PC-9 (cell line): ENCODE measurements around the gene MRPS25. TPM values are rescaled to one million over a fixed set of nuclear protein-coding genes. Genes with fewer than 3 reads are reported as not detected.
"Not testable (repeated sequence)": the region's sequence is repeated elsewhere in the genome, so short reads cannot be mapped to it uniquely, and the experiment has no call there.

Experiments used
- BruUV-seq: library from RNA; stranded (reverse); fragments of 400-500 nt; replicated peaks from 2 replicates; lab custom pipeline; 2021; lab: Mats Ljungman, UMichigan
- CTCF ChIA-PET: fragments of 300-600 bp; sonication (Branson Sonifier 250); formaldehyde crosslinking; loops from one replicate; lab custom pipeline; 2022; ENCODE audit warnings: antibody characterized with exemption; lab: Charles Lee
- POLR2A ChIA-PET: fragments of 300-600 bp; sonication (Branson Sonifier 250); formaldehyde crosslinking; loops from one replicate; lab custom pipeline; 2022; ENCODE audit warnings: antibody characterized with exemption; ENCODE audit not compliant: unreplicated experiment; lab: Charles Lee
- DNase-seq, 2 experiments: peaks; one replicate each; pipeline versions ENCODE4 v3.0.0 to v3.0.0-alpha.2; 2015 to 2022; ENCODE audit warnings: mixed read lengths in 1 of 2
- H2AFZ ChIP-seq: fragments of 200-600 bp; sonication (generic); 2 replicates; pipeline ENCODE4 v1.8.1; 2017; ENCODE audit warnings: antibody characterized with exemption
- H3F3A ChIP-seq: fragments of 200-600 bp; sonication (generic); 2 replicates; pipeline ENCODE4 v1.8.1; 2017; ENCODE audit warnings: antibody characterized with exemption, mild to moderate bottlenecking, low read depth; ENCODE audit not compliant: insufficient read depth
- H3K27ac ChIP-seq: fragments of 200-600 bp; sonication (generic); 2 replicates; pipeline ENCODE4 v1.6.1; 2016; ENCODE audit warnings: mixed run types
- H3K27me3 ChIP-seq: fragments of 200-600 bp; sonication (generic); 2 replicates; pipeline ENCODE4 v1.6.1; 2016; ENCODE audit warnings: low read depth, mixed run types; ENCODE audit not compliant: insufficient read depth
- H3K36me3 ChIP-seq: fragments of 200-600 bp; sonication (generic); 2 replicates; pipeline ENCODE4 v1.6.1; 2016; ENCODE audit warnings: low read depth, mixed run types
- H3K4me1 ChIP-seq: fragments of 200-600 bp; sonication (generic); replicated peaks from 2 replicates; pipeline ENCODE4 v1.6.1; 2016; ENCODE audit warnings: mixed run types; ENCODE audit not compliant: insufficient read depth
- H3K4me2 ChIP-seq: fragments of 200-600 bp; sonication (generic); 2 replicates; pipeline ENCODE4 v1.6.1; 2017; ENCODE audit warnings: mixed run types
- H3K4me3 ChIP-seq: fragments of 200-600 bp; sonication (generic); 2 replicates; pipeline ENCODE4 v1.6.1; 2016; ENCODE audit warnings: mixed run types
- H3K79me2 ChIP-seq: fragments of 200-600 bp; sonication (generic); 2 replicates; pipeline ENCODE4 v1.6.1; 2017; ENCODE audit warnings: low read depth, mixed run types
- H3K9me2 ChIP-seq: fragments of 200-600 bp; sonication (generic); 2 replicates; pipeline ENCODE4 v1.8.1; 2017; ENCODE audit warnings: mild to moderate bottlenecking; ENCODE audit not compliant: insufficient read depth
- H3K9me3 ChIP-seq: fragments of 200-600 bp; sonication (generic); 2 replicates; pipeline ENCODE4 v1.8.1; 2016; ENCODE audit warnings: low read depth; ENCODE audit not compliant: insufficient read depth
- H4K20me1 ChIP-seq: fragments of 200-600 bp; sonication (generic); 2 replicates; pipeline ENCODE4 v1.8.1; 2017; ENCODE audit not compliant: insufficient read depth
- EZH2 ChIP-seq: fragments of 200-600 bp; sonication (generic); IDR thresholded peaks from 2 replicates; pipeline ENCODE4 v1.8.0; 2017; ENCODE audit warnings: antibody characterized with exemption, low read depth
- intact Hi-C: fragments of 100-400 bp; cut with micrococcal nuclease; formaldehyde crosslinking; loops from one replicate; pipeline ENCODE4 v1.10.0; 2022; ENCODE audit not compliant: unreplicated experiment
- total RNA-seq: library from RNA; stranded (reverse); gene quantifications from 2 replicates; pipeline ENCODE4 v1.2.3, GENCODE V29; 2021
- TF ChIP-seq, protein P1 (sequence below): fragments of 200-600 bp; sonication (generic); conservative IDR thresholded peaks from 2 replicates; pipeline ENCODE4 v1.6.1; 2017; ENCODE audit warnings: mixed run types, antibody characterized with exemption, mild to moderate bottlenecking, moderate library complexity

The MRPS25 gene
- total RNA-seq, 1 experiment from 2014 or later, result 47.8 TPM

DNA sequence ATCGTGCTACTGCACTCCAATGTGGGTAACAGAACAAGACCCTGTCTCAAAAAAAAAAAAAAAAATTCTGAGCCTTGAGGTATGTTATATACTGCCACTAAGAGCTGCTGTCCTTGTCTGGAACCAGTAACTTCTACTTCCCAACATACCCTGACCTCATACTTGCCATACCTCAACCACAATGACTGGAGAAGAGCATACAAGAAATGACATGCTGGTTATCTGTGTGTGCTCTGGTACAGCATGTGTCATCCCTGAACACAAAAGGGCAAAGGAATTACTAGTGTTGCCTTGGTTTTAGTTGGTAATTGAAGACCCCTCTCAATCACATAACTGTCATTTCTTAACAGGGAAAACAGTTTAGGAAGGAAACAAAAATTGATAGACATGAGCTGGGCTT, 54.5 kb downstream of the MRPS25 start:
- no peaks in the 10 kb centered on the region for H3K79me2 ChIP-seq
- no peak for TF ChIP-seq EZH2
- TF ChIP-seq, protein P1, sequence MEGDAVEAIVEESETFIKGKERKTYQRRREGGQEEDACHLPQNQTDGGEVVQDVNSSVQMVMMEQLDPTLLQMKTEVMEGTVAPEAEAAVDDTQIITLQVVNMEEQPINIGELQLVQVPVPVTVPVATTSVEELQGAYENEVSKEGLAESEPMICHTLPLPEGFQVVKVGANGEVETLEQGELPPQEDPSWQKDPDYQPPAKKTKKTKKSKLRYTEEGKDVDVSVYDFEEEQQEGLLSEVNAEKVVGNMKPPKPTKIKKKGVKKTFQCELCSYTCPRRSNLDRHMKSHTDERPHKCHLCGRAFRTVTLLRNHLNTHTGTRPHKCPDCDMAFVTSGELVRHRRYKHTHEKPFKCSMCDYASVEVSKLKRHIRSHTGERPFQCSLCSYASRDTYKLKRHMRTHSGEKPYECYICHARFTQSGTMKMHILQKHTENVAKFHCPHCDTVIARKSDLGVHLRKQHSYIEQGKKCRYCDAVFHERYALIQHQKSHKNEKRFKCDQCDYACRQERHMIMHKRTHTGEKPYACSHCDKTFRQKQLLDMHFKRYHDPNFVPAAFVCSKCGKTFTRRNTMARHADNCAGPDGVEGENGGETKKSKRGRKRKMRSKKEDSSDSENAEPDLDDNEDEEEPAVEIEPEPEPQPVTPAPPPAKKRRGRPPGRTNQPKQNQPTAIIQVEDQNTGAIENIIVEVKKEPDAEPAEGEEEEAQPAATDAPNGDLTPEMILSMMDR, result no peak
- no peaks in the 10 kb centered on the region for H3K27me3 ChIP-seq
- DNase-seq, result no peak
- intact Hi-C loops, result no loop called here
- no peaks in the 10 kb centered on the region; the same call in 1 of the 2 replicates for H3K9me3 ChIP-seq
- peaks cover 10% of the 10 kb centered on the region; the same call in 1 of the 2 replicates for H3K36me3 ChIP-seq
- H3K4me1 ChIP-seq, result no peaks in the 10 kb centered on the region
- ChIA-PET POLR2A (interaction anchor here (0.6 kb wide), 1 partner anchor 62 kb away, joined by 4 read pairs; no protein-coding TSS in a partner anchor), CTCF (no interaction called here)
- no peak overlapping the region for H3K4me3 ChIP-seq
- H4K20me1 ChIP-seq, result no peaks in the 10 kb centered on the region
- no peaks in the 10 kb centered on the region for H3K9me2 ChIP-seq
- BruUV-seq, result no TSS peak
- H3F3A ChIP-seq, result no peaks in the 10 kb centered on the region; the same call in 1 of the 2 replicates
- H2AFZ ChIP-seq, result no peak overlapping the region
- no peak overlapping the region for H3K27ac ChIP-seq
- H3K4me2 ChIP-seq, result no peak overlapping the region

DNA sequence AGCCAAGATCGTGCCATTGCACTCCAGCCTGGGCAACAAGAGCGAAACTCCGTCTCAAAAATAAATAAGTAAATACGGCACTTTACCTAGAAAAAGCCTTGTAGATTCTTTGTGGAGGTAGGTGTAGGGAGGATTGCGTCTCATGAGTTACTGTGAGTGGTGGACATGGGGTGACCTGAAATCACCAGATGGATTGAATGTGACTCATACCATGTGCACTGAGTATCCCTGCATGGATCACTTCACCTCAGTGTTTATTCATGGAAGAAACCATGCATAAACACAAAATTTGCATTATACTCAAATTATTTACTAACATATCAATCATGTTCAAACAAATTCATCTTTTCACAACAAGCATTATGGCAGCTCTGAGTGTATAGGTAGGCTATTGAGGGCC, 55.9 kb downstream of the MRPS25 start:
- TF ChIP-seq, protein P1, result no peak
- no peak for TF ChIP-seq EZH2
- no peak overlapping the region for H2AFZ ChIP-seq
- H3K9me2 ChIP-seq, result no peaks in the 10 kb centered on the region
- ChIA-PET CTCF (interaction anchor here (0.5 kb wide), 1 partner anchor 100 kb away, joined by 4 read pairs; no protein-coding TSS in a partner anchor), POLR2A (interaction anchor here (0.6 kb wide), 1 partner anchor 648 kb away, joined by 3 read pairs; no protein-coding TSS in a partner anchor)
- intact Hi-C loops, result no loop called here
- BruUV-seq, result no TSS peak
- no peaks in the 10 kb centered on the region for H3K9me3 ChIP-seq
- H4K20me1 ChIP-seq, result no peaks in the 10 kb centered on the region
- H3K4me2 ChIP-seq, result no peak overlapping the region
- no peaks in the 10 kb centered on the region for H3K79me2 ChIP-seq
- H3K4me3 ChIP-seq, result no peak overlapping the region
- H3K27ac ChIP-seq, result no peak overlapping the region
- no peaks in the 10 kb centered on the region; the same call in 1 of the 2 replicates for H3F3A ChIP-seq
- H3K36me3 ChIP-seq, result 0 out of 2 replicates have a peak, but pooled peaks cover 5% of the 10 kb centered on the region
- no peaks in the 10 kb centered on the region for H3K4me1 ChIP-seq
- DNase-seq, result no peak
- no peaks in the 10 kb centered on the region for H3K27me3 ChIP-seq

DNA sequence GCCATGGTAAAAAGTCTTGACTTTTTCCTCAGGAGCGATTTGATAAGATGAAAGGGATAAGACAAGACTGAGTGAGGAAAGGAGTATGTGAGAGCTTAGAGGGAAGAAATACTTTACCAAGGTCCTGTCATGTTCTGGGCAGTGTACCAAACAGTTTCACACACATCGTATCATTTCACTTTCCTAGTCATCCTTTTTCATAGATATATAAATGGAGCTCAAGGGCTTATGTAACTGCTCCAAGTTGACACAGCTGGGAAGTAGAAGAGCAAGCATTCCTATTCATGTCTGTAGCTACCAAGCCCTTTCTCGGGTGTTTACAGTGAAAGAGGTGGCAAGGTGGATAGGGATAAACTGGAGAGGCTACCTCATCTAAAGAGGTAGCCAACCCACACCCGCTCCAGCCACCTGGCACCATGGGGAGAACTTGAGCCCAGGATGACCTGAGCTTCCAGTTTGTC, 57.4 kb downstream of the MRPS25 start:
- no peak overlapping the region for H2AFZ ChIP-seq
- peaks cover 4% of the 10 kb centered on the region; the same call in 1 of the 2 replicates for H4K20me1 ChIP-seq
- no peaks in the 10 kb centered on the region; the same call in 1 of the 2 replicates for H3F3A ChIP-seq
- POLR2A ChIA-PET, result interaction anchor here (0.6 to 0.7 kb wide), 2 partner anchors 30 to 32 kb away, joined by 4 to 5 read pairs; no protein-coding TSS in a partner anchor
- TF ChIP-seq, protein P1, result no peak
- TF ChIP-seq EZH2, result no peak
- no TSS peak for BruUV-seq
- no peak overlapping the region for H3K4me3 ChIP-seq
- no peaks in the 10 kb centered on the region for H3K79me2 ChIP-seq
- intact Hi-C loops, result no loop called here
- H3K9me3 ChIP-seq, result no peaks in the 10 kb centered on the region
- 0 out of 2 replicates have a peak, but pooled peaks cover 5% of the 10 kb centered on the region for H3K36me3 ChIP-seq
- H3K9me2 ChIP-seq, result no peaks in the 10 kb centered on the region
- H3K27me3 ChIP-seq, result no peaks in the 10 kb centered on the region
- H3K27ac ChIP-seq, result no peak overlapping the region
- H3K4me1 ChIP-seq, result no peaks in the 10 kb centered on the region
- DNase-seq, result no peak
- CTCF ChIA-PET, result interaction anchor here (0.6 kb wide), 1 partner anchor 207 kb away, joined by 5 read pairs; no protein-coding TSS in a partner anchor
- H3K4me2 ChIP-seq, result no peak overlapping the region

DNA sequence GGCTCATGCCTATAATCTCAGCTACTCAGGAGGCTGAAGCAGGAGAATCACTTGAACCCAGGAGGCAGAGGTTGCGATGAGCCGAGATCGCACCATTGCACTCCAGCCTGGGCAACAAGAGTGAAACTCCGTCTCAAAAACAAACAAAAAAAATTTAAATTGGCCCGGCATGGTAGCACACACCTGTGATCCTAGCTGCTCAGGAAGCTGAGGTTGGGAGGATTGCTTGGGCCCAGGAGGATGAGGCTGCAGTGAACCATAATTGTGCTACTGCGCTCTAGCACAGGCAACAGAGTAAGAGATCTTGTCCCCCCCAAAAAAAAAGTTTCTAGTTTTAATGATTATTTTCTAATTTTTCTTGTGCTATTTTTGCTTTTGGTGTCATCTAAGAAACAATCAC, 65.9 kb downstream of the MRPS25 start:
- H3K4me1 ChIP-seq, H2AFZ ChIP-seq, POLR2A ChIA-PET, intact Hi-C loops, DNase-seq, H3F3A ChIP-seq, H3K9me3 ChIP-seq, H3K9me2 ChIP-seq, H3K4me2 ChIP-seq, H3K36me3 ChIP-seq, CTCF ChIA-PET, H4K20me1 ChIP-seq, H3K27ac ChIP-seq, BruUV-seq, H3K4me3 ChIP-seq, H3K27me3 ChIP-seq: not testable (repeated sequence)
- H3K79me2 ChIP-seq, result peaks cover 19% of the 10 kb centered on the region
